H4 (cell line): ENCODE results near the gene NMNAT2. TPM values are rescaled to one million over a fixed set of nuclear protein-coding genes. Genes with fewer than 3 reads are reported as not detected.

ENCODE experiments used
- DNase-seq: peaks from one replicate; pipeline ENCODE4 v3.0.0-alpha.2; 2015; ENCODE audit warnings: low spot score
- total RNA-seq: library from RNA; depleted of rRNA; stranded (reverse); fragments of >200 nt; shearing (Covaris generic); gene quantifications from 2 replicates; pipeline ENCODE4 v1.2.3, GENCODE V29; 2014

The NMNAT2 gene
- total RNA-seq, 1 experiment from 2014 or later = 1.4 TPM

DNA sequence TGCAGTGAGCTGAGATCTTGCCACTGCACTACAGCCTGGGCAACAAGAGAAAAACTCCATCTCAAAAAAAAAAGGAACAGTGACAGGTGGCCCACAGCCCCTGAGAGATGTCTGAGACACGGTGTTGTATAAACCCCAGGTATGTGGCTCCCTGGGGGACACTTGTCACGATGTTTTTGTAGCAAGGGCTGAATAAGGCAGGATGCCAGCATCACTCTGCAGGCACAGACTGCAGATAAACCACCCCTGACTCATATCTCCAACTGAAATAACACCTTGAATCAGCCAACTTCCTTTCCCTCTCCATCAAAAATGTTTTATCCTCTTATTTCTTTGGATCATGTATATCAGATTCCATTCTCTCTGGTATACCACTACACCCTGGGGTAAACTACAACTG, 52.5 kb downstream of the NMNAT2 start:
- no peak for DNase-seq

DNA sequence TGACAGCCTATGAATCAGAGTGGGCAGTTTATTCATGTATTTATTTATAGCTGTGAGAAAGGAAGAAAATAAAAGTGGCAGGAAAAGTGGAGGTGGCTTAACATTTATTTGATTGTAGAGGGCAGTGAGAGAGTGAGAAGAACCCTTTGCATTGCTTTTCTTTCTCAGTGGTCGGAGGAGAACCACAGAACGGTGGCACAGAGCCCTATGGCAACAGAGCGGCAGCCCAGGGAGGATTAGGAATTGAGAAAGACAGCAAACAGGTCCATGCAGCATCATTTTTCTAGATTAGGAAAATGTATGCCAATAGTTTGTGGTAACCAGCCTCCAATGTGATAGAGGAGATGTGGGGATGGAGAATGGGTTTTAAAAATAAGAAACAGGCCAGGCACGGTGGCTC, 53.1 kb downstream of the NMNAT2 start:
- no peak for DNase-seq

DNA sequence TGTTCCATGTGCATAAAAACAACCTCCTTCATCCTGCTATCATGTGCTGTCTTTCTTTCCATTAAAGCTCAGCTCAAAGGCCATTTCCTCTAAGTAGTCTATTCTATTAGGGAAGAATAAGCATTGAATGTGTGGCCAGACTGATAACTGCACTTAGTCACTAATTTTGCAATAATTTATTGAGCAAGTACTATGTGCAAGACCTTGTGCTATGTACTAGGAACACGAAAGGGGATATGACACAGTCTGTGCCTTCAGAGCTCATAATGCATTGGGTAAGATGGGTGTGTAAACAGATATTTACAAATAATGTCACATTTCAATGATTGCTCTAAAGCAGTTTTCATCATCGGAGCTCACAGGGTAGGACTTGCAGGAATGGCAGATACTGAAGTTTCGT, 54.2 kb downstream of the NMNAT2 start:
- DNase-seq = no peak

DNA sequence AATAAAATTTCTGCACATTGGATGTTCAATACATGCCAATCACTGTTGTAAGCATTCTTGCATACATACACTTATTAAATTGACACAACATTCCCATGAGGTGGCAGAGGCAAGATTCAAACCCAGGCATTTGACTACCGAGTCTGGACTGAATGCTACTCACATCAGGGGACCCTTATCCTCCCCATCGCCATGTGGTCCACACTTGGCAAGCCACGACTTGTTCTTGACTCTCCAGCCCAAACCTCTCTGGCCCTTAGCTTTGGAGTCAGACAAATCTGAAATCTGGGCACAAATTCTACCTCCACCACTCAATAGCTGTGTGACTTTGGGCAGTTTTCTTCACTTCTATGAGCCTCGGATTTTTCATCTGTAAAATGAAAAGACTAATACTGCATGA, 57.1 kb downstream of the NMNAT2 start:
- no peak for DNase-seq

DNA sequence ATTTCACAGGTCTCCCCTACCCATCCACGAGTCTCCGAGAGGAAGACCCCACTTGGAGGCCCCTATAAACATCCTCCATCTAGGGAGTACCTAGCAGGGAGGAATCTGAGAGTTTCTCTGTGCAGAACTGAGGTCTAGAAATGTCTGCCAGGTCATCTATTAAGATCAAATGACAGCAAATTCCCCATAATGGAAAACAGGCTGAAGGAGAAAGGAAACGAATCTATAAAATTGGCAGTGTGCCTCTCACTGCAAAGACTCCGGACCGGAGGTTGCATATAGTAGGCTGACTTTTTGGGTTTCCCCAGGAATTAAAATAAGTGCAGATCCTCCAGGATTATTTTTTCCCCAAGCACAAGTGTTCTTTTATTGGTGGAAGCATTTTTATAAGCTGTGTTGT, 57.7 kb downstream of the NMNAT2 start:
- DNase-seq = no peak

DNA sequence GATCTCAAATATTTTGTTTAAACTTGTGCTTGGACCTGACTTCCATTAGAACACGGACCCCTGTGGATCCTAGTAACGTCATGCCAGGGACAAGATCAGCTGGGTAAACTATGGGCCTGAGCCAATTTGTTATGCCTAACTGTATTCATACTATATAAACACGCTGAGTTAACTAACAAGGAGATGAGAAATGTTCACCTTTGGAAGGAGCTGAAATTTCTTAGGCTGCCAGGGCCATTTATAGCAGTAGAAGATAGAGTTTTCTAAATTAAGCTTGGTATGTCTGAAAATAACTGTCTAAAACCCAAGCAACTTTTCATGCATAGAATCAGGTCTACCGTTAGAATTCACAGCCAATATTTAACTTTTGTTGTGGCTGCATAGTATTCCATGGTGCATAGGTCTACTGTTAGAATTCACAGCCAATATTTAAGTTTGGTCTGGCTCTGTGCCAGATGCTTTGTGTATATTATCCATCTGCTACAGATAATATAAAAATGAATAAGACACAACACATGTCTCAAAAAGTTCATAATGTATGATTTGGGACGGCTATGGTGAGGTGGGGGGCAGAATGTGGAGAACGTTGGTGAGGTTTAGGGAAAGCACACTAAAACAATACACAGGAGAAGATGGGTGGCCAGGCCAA, 61.5 kb downstream of the NMNAT2 start:
- DNase-seq = no peak

DNA sequence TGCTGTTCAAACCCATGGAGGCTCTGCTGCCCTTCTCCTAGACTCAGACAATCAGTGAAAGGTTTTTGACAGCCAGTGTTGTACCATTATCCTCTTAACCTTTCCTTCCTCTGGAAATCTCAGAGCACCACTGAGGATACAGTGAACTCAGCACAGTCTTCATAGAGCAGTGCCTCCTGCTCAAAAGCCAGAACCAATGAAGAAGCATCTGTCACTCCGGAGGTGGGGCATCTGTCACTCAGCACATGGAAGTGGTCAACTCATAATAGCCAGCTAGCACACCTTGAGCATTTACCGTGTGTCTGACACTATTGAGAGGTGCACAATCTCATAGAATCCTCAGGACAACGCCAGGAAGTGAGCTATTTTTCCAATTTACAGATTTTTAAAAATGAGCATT, 62.4 kb downstream of the NMNAT2 start:
- no peak for DNase-seq

DNA sequence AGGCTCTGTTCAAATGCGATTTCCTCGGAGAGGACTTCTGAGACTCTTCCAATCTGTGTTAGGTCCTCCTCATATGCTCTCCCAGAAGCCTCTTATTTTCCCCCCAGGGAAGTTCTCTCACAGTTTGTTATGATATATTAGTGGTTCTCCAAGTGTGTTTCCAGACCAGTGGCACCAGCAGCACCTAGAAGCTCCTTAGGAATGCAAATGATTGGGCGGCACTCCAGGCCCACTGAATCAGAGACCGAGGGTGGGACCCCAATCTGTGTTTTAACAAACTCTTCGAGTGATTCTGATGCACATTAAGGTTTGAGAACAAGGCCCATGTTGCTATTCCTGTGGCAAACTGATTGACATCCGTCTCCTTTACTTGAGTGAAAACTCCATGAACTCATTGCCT, 63.0 kb downstream of the NMNAT2 start:
- no peak for DNase-seq

DNA sequence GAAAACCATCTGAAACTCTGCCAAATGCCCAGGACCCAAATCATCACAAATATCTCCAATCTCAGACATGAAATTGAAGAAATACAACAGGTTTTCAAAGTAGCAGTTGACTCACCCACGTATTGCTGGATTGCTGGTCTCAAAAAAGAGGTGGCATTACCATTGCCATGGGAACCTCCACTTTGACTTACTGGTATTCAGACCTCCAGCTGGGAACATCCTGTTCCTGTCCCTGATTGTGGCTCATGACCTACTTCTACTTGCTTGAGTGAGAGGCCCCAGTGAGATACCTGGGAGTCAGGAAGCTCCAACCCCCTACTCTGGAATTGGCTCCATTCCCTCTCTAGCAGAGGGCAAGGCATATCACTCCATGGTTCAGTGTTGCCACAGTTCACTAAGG, 64.6 kb downstream of the NMNAT2 start:
- peak; percentile 48 for DNase-seq

DNA sequence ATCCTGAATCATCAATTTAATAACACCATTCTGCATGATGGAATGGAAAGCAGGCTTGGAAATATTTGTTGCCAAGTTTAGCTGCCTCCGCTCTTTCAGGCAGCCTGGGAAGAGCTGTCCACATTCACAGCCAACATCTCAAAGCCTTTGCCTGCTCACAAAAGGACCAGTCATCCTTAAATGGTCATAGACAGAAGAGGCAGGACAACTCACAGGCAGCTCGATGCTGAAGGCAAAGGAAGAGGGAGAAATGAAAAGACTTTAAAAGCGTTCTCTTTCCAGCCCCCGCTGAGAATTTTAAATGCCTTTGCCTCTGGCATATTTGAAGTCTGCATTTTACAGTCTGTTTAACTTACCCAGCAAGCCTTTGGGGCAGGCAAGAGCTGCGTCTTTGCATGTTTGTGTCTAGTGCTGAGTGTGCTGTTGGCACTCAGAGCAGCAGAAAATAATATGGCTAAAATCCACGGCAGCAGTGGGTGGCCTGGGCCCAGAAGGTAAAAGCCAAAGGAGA, 68.9 kb downstream of the NMNAT2 start:
- DNase-seq = no peak

DNA sequence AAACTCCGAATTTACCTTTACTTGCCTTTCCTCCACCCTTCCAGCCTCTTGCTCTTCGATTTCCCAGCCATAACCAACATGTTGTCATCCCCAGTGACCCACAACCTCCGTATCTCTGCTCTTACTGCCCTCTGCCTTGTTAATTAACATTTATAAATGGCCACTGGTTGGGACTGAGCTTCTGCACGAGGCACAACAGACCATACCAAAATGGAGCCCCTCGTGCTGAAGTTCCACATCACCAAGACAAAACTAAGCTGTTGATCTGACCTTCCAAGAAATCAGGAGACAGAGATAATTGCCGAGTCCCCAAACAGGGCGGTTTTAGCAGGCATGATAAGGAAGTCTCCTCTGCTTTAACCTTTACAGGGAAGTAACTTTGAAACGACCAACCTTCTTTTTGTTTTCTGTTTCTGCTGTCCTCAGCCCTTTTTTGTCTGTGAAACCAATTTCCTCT, 71.9 kb downstream of the NMNAT2 start:
- no peak for DNase-seq

DNA sequence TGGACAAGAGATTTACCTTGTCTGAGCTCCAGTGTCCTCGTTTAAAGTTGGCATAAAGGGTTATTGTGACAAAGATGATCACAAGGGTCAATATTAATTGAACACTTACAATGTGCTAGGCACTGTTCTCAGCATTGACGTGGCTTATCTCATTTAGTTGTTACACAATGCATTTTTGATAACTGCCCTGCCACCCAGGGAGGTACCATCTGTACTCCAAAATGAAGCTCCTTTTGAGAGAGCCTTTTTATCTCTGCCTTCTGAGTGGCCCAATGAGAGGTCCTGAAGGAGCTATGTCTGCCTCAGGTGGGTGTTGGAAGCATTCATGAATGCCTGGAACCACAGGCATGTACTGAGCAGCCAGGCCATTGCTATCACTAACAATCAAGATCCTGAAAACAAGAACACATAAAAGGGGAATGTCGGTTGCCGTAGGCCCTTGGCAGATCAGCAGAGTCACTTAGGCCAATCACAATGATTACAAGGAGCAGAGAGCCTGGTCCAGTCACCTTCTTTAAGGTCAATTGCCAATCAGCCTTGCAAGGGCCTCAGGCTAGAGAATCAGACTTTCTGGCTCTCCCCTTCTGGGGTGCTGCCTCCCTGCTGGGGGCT, 78.5 kb downstream of the NMNAT2 start:
- no peak for DNase-seq

DNA sequence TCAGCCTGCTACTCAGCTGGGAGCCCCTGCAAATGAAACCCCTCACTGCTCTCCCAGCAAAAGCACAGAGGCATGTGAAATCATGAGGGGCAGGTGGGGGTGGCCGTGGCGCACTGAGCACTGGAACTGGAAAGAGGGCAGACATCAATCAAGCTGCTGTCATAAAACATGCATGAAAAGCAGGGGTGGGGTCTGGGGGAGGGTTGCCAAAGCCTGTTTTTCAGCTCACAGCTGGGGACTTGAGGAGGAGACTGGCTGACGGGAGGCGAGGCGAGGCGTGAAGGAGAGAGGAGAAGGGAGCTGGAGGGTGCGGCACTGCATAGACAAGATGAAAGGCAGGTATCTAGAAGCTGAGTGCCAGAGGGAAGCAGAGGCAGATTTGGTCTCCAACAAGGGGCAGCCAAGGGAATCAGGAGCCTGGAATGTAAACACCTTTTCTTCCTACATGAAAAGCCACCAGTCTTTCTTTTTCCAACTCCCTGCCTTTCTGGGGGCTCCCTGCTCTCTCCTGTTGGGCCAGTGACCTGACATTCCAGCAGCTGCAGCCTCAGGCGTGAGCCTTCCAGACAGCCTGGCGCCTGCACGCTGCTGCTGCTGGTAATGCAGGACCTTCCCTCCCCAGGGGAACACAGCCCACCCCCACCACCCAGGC, 87.0 kb downstream of the NMNAT2 start:
- no peak for DNase-seq

DNA sequence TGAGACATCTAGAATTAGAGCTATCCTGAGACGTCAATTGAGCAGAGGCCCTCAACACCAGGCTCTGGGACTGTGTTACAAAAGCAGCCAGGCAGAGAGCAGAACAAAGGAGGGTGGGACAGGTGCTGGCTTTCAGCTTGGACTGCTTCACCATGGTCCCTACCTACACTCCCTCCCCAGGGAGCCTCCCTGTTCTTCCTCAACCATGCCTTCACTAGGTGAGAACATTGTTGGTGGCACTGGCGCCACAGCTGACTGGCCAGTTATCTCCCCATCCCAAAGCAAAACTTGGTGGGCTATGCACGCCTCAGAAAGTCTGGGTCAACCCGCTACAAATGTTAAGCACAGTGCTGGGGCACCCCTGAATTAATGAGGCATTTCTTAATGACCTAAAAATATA, 87.8 kb downstream of the NMNAT2 start:
- DNase-seq = no peak

DNA sequence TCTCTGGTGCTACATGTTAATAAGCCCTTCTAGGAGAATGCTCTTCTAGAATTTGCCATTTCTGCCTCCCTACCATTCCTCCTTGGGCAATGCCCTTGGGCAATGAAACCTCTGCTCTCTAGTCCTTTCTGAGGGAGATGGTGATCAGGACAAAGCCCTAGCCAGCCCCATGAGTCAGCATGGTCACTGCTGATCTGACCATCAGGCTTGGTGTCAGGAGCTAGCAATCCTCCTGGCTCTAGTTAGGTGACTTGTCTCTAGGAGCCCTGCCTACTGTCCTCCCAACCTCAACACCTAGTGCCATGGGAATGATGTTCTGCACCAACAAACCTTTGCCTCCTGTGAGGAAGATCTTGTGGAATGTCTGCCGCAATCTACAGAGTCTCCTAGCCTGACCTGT, 89.8 kb downstream of the NMNAT2 start:
- DNase-seq = no peak

DNA sequence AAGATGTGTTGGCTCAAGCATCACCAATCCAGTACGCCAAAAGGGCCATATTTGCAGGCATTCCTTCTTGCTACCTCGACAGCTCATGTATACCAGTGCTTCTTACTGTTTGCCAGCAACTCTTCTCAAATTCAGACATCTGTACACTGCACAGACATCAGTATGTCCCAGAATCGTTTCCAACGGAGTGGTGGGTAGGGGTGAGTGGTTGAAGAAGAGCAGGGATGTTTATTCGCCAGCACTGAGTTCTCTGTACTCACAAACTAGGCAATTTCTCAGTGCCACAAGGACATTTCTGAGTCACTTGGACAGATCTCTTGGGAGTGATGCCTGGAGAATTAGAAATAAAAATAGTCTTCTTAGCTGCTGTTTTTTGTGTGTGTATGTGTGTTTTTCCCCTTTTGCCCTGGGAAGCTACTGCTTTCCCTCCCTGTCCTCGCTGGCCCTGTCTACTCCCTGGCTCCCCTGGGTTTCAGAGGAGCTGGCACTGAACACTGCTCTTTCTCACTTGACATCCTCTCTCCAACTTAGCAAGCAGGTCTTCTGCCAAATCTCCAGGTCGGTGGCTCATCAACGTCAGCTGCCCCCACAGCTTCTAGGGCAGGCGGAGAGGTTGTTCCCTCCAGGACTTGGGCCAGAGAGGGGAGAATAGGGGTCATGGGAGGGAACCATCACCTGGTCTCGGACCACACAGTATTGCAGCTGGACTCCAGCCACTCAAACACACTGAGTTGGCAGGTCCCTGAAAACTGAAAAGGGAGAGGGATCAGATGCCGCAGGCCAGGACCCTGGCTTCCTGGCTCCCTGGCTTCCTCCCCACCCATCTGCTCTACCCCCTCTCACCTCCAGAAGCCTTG, 90.5 kb downstream of the NMNAT2 start:
- no peak for DNase-seq

DNA sequence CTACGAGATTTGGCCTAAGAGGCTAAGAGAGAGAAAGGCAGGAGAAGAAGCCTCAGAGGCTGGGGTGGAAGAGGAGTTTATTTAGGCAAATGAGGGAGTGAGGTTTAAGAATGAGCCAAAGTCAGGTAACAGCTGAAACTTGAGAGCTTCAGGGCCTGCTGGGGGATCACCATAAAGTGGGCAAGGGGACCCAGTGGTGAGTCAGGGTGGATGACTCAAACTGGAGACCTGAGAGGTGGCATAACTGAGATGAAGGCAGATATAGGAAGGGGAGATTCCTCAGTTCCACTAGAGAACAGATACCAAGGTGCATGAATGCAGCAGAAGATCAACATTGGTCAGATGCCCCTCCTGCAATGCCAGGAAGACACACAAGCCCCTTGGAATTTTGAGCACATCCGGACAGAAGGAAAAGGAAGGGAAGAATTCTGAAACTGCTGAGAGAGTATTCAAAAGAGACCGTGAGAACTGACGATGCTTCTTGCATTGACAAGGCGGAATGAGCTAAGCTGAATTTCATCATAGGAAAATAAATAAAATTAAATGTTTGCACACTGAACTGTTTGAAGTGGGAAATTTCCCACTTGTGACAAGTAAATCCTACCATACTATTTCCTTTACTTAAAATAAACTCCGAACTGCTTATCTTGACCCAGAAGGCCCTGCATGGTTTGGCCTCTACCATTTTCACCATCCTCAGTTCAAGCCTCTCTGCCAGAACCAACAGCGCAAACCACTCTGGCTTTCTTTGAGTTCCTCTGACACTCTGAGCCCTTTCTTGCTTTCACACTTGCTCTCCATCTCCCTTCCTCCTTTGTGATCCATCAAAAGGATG, 94.1 kb downstream of the NMNAT2 start:
- DNase-seq = no peak

DNA sequence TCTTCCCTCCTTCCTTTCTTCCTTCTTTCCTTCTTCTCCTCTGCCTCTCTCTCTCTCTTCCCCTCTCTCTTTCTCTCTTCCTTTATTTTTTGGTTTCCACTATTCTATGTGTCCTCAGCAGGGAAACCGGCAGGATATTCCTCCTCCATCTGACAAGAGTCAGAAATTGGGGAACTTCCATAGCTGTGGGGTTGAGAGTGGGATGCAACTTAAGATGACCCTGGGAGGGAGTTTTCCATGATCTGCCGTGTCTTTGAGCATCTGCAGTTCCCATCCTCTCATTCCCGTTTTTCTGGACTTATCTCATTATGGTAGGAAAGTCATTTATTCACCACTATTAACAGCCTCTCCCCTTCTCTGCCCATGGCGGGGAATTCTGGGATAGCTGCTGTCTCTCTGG, 98.6 kb downstream of the NMNAT2 start:
- DNase-seq = no peak

DNA sequence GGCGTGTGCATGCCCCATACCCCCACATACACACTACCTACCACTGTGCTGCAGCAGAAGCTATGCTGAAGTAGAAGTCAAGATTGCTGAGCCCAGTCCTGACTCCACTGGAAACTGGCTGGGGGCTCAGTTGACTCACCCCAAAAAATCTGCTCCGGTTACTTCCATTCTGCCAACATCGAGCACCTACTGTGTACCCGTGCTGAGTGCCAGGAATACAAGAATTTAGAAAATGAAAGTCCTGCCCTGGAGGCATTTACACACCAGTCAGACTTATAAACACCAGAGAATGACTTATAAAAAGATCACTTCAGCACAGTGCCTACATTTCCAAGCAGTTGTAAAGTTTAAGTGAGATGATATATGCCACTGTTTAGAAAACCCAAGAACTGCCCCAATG, 99.1 kb downstream of the NMNAT2 start:
- DNase-seq = no peak

DNA sequence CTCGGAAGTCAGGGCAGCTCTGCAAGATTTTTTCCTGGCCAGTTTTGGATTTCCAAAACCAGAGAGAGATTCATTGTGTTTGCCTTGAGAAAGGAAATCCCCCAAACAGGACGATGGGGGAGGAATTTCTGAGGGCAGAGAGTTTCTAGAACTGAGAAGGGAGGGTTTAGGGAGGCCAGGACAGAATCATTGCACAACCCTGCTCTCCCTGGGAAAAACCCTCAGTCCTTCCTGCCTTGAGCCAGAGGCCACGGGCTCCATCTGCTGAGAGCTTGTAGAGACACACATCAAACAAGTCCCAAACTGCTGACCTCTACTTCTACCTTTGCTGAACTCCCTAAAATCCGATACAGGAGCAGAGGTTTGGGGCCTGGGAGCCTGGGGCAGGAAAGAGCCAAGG, 99.7 kb downstream of the NMNAT2 start:
- peak; percentile 75 for DNase-seq

DNA sequence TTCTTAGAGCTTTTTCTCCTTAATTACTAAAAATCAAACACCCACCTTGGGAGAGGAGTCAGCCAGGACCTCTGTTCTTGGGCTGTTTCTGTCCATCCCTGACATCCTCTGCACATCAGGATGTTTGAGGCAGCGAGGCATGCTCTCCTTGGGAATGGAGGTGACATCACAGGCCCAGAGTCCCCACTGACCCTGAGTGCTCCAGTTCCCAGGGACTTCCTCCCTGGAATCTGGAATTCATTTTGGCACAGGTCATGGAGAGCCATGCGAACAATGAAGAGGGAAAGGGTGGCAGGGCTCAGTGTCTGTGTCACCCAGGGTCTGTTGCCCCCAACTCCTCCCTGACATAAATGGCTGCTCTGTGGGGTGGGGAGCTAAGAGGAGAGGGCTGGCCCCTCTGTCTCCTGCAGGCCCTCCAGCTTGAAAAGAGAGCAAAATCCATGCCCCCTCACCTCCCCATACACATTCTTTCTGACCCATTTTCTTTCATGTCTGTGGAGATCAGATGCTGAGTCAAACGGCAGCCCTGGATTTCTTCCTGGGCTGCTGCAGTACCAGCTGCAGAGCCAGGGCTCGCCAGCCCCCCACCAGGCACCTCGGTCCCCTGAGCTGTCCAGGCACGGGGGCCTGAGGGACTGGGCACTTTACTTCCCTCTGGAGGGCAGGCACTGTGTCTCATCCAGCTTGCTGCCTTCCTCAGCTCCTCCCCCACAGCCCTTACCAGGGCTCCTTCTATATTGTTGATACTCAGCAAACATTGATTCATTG, 102.0 kb downstream of the NMNAT2 start:
- no peak for DNase-seq
